GM12872 (cell line): ENCODE results near the gene HSD11B2.

ENCODE experiments used
- TF ChIP-seq, protein P1 (sequence below): IDR thresholded peaks from 3 replicates; pipeline ENCODE4 v1.5.1; 2011; ENCODE audit warnings: low read depth, mild to moderate bottlenecking, low read length, moderate library complexity; ENCODE audit not compliant: insufficient read depth

The HSD11B2 gene

GRCh38 chr16:67394155-67395104 lies 36.5 kb upstream of the HSD11B2 start:
- TF ChIP-seq, protein P1, sequence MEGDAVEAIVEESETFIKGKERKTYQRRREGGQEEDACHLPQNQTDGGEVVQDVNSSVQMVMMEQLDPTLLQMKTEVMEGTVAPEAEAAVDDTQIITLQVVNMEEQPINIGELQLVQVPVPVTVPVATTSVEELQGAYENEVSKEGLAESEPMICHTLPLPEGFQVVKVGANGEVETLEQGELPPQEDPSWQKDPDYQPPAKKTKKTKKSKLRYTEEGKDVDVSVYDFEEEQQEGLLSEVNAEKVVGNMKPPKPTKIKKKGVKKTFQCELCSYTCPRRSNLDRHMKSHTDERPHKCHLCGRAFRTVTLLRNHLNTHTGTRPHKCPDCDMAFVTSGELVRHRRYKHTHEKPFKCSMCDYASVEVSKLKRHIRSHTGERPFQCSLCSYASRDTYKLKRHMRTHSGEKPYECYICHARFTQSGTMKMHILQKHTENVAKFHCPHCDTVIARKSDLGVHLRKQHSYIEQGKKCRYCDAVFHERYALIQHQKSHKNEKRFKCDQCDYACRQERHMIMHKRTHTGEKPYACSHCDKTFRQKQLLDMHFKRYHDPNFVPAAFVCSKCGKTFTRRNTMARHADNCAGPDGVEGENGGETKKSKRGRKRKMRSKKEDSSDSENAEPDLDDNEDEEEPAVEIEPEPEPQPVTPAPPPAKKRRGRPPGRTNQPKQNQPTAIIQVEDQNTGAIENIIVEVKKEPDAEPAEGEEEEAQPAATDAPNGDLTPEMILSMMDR, result no peak

DNA sequence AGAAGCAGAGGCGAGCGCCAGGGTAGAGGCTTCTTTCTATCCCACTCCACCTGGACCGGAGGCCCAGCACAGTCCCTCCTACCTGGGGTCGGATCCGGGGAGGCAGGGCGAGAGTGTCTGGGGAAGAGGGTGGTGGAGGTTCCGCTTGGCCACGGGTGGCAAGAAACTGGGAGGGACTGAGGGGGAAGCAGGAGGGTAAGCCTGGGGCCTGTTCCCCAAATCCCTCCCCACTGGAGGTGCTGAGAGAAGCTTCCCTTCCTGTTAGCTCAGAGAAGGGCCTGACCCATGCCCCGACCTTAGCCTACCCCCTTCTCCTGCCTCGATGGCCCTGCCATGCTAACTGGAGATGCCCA lies 35.8 kb upstream of the HSD11B2 start:
- TF ChIP-seq, protein P1, result no peak

DNA sequence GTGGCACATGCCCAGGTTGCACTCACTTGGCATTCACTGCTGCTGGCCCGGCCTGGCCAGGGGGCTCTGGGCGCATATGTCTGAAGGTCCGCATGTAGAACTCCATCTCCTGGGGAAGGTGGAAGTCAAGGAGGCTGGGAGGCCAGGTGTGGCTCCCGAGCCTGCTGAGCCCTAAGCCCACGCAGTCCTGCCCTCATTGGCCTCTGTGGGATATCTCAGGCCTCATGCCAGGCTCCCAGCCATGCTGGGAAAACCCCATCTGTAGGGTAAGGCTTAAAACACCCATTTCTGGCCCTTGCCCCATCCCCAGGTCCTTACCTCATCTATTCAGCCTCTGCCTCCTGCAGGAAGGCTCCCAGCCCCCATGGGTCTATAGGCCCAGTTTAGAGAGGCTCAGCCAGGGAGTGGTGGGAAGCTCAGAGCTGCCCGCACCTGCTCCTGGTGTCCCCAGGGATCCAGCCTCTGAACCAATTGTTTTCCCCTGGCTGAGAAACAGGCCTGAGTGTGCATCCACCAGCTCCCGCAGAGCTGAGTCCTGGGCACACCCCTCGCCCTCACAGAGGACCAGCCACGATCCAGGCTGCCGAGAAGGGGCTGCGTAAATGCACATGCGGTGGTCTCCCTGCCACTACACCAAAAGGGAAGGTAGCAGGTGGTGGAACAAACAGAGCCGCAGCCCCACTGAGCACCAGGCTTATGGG lies 35.3 kb upstream of the HSD11B2 start:
- TF ChIP-seq, protein P1, result no peak

DNA sequence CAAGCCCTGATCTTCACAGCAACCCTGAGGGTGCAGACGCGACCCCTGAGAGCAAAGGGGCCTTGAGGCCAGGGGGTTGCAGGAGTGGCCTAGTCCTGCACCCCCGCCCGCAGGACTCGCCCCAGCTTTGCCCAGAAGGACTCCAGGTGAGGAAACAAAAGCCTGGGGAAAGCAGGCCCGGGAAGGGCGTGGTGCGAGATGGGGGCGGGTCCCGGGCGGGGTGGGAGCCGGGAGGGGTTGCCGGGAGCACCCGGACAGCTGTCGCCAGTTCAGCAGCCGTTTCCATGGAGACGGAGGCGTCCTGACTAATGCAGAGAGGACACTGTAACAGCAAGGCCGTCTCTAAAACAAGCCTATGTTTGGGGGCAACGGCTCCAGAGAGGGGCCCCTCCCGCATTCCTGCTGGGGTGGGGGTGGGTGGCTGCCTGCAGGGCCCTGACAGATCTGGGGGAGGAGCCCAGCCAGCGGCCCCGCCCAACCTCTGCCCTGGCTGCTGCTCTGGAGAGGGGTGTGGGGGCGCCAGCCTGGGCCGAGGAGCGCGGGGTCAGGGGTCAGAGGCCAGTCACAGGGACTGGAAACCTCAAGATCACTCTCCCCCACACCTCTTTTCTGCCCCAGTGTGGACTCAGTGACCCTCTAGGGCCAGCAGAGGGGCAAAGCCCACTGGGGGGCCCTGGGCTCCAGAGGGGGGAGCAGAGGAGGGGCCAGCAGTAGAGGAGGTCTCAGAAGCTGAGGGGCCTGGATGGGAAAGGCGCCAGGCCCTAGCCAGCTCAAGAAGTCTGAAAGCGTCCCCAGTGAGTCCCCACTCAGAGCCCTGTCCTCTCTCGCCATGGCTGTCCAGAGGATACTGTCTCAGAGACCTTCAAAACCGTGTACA lies 34.5 kb upstream of the HSD11B2 start:
- TF ChIP-seq, protein P1, result no peak

GRCh38 chr16:67397036-67397801 lies 33.7 kb upstream of the HSD11B2 start:
- TF ChIP-seq, protein P1, result no peak

DNA sequence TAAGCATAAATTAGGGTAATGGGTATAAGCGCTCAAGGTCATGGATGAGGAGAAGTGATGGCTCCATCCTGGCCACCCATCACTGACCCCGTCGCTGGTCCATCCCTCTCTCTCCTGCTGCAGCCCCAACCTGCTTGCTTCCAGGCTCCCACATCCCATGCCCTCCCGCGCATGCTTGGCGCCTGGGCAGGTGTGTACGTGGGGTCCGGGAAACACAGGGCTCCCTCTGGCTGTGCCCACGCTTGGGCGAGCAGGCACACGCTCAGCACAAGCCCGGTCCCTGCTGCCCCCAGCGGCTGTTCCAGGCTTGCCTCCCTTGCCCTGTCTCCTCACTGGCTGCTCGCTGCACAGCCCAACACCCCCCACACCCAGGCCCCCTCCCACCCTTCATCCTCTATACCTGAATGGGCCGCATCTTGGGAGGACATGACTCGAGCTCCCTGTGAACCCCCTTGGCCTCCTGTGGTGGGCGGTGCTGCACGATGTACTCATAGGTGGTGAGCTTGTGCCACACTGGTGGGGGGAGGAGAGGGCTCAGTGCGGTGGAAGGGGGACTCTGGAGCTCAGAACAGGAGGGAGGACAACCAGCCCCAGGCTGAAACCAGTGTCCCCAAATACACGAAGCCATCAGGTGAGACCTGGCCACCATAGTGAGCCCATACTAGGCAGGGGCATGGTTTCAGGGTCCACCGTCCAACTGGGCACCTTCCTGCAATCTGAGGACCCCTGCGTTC lies 32.9 kb upstream of the HSD11B2 start:
- TF ChIP-seq, protein P1, result no peak
